ENCODE data around the gene PSMD6.

Gene PSMD6

DNA sequence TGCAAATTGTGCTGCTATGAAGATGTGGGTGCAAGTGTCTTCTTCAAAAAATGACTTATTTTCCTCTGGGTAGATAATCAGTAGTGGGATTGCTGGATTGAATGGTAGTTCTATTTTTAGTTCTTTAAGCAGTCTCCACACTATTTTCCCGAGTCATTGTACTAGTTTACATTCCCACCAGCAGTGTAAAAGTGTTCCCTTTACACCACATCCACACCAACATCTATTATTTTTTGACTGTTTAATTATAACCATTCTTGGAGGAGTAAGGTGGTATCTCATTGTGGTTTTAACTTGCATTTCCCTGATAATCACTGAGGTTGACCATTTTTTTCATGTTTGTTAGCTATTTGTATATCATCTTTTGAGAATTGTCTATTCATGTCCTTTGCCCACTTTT is 19.7 kb upstream of the PSMD6 start:
- no peak for DNase-seq

DNA sequence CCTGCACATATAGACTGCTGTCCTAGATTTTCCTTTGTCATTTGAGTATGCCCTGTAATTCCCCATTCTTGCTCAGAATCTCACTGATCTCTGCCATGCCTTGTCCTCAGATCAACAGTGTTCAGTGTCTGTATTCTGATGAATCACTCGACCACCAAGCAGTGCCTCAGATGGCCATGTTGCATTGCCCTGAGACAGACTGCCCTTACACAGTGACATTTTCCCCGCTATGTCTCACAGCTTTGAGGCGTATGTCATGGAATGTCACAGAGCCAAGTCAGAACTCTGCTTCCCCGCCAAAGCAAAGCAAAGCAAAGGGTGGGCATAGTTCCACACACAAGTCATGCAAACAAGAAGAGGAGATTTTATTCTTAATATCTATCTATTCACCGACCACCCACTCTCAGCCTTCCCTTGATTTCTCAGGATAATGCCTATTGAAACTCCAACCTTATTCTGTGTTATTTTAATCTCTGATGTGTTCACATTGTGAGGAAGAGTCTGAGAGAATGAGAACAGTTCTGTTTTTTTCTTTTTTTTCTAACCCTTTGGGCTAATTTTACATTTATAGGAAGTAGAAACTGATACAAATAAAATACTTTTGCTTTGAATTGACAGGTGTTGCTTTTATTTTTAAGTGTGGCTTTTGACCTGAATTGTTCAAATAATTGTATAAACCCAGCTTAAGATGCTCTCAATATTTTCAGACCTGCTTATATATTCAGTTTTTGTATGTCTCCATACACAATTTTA is 16.9 kb upstream of the PSMD6 start:
- DNase-seq = no peak

DNA sequence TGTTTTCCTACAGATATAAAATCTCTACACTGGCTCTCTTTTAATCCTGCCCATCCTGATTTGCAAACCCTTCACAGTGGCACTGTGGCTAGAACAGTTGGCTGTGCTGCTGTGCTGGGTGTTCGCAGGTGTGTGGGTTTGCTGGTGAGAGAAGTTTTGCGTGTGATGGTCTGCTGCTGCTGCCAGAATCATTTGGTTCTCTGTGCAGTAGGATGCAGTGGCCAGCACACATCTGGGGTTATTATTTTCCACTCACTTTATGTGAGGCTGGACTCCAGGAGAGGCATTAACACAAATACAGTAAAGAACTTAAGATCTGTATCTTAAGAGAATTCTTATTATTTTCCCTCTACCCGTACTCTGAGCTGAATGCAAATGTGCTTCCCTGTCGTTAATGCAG is 16.0 kb upstream of the PSMD6 start:
- DNase-seq = no peak

DNA sequence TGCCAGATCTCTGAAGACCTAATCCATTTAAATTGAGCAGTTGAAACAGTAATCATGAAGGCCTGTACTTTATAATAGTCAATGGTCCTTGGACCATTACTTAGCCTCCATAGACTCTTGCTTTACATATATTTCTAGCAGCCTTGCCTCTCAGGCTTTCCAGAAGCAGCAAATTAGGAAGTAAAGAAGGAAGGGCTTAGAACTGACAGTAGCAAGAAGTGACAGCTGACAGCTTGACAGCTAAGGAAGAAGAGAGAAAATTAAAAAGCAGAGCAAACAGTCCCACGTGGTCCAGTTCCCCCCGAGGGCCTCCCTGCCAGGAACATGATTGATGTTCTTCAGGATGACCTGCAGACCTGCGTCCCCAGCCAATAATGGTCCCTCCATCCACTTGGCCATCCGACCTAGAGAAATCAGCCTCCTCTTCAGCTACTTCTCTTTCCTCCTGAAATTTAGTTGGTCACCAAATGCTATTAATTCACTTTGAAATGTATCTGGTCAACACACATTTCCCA is 15.0 kb upstream of the PSMD6 start:
- DNase-seq = no peak

DNA sequence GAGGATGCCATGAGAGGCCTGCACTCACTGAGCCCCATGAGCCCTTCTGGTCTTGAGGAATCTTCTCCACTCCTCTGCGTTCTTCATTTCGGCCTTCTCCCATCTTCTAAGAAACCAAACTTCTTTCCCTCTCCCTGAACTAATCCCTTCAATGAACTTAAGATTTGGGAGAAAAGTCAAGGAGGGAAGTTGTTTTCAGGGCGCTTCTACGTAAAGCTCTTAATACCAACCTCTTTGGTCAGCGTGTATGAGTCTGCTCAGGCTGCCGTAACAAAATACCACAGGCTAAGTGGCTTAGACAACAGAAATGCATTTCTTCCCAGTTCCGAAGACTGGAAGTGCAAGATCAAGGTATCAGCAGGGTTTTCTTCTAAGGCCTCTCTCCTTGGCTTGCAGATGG is 13.8 kb upstream of the PSMD6 start:
- no peak for DNase-seq

DNA sequence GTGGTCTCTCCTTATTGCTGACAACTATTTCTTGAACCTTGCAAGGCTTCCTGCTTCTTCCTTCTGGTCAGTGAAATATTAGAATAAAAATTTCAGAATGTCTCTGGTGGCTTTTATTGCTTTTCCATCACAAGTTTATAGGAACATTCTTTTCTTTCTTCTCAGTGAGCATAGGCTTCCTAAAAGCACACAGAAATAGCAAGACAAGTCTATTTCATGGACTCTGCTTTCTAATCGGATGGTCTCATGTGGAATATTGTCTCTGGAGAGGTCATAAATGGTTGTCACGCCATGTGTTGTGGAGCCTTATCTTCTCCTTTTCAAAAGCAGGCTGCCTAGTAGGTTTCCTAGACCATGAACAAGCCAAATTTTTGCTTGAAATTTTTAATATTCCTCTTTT is 9.8 kb upstream of the PSMD6 start:
- DNase-seq = no peak

DNA sequence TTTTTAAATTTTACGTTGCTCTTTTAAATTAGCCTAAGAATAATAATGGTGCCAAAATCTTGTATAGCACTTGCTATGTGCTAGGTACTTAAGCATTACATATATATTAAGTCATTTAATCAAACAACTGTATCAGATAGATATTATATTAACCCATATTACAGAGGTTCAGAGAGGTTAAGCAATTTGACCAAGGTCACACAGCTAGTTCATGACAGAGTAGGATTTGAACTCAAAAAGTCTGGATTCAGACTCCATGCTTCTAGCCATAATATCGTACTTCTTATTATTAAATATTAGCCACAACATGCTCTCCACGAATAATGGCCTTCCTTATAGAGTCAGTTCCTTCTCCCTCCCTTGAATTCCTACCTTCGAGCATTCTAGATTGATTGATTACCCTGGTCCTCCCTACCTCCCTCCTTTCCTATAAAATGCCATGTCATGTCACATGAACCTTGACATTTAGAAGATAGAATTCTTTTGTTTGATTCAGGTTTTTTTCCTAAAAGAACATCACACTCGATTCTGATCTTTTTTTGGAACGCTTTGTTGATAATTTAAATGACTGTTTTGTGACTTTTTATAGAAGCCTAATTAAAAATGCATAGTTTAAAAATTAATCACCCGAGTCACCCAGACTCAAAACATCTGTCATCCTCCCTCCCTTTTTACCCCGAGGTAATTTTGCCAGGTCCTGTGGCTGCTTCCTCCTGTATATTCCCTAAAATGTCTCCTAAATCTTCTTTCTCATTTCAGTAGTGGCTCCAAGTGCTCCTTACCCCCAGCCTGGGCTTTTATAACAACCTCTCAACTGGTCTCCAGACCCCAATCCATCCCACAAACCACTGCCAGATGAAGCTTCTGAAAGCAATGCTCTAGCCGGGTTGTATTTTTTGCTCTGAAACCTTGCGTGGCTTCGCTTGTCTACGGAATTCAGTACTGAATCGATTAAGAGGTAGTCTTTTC is 8.5 kb upstream of the PSMD6 start:
- DNase-seq = no peak

DNA sequence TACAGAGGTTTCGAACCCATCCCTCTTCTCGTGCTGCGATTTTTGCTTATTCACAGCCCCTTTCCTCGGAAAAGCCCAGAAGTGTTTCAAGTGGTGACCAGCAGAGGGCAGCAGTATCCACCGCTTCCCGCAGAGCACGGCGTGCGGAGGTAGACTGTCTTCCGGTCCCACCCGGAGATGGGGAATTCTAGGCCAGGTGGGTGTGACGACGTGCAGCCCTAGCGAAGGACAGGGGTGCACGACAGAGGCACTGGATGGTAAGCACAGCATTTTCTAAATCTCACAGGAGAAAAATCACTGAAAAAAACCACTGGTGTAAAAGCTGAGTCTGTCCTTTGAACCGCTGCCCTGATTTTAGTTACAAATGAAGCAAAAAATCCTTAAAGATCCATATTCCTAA is 7.4 kb upstream of the PSMD6 start:
- DNase-seq = peak; percentile 83

DNA sequence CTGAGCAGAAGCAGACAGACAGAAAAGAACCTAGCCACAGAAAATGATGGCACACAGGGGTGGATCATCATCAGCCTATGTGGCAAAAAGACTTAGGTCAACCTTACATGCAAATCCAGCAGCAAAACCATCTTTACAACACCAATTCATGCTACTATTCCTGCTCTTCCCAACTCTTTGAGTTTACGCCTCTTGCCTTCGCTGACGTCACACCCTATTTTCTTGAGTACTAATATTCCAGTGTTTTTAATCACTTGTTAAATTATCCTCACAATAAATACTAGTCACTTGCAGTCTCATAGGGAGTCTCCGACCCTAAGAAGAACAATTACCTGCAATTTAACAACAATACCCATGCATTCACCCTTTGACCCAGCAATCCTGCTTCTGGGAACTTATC is 6.0 kb upstream of the PSMD6 start:
- no peak for DNase-seq

DNA sequence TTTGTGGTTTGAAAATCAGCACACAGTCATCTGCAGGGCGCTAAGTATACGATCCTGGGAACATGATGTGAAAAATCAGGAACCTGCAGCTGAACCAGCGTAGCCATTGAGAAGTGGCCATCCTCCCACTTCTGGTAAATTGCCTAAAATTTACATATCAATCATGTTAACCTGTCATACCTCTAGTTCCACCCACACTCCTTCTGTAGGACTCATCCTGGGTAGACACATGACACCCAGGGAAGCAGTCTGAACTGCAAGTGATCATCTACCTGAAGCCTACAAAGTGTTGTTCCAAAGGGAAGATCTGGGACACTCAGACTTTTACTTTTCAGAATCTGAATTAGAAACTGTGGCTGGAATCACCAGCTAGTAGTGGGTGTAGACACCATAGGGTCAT is 5.5 kb upstream of the PSMD6 start:
- no peak for DNase-seq

DNA sequence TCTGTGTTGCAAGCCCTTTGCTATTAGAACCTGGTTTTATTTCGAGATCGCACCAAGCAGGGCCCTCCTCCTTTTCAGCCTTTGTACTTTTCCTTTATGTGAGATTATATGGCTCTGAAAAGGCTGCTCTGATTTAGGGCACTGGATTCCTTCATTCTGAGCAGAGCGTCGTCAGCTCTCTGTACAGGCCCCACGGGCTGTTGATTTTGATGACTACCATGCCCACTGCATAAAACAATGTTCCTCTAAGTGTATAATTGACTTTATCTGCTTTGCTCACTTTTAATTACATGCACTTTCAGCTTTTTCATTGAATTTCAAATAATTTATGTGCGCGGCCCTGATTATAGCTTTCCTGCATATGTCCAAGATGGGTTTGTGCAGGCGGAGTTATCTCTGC is 4.4 kb upstream of the PSMD6 start:
- no peak for DNase-seq

DNA sequence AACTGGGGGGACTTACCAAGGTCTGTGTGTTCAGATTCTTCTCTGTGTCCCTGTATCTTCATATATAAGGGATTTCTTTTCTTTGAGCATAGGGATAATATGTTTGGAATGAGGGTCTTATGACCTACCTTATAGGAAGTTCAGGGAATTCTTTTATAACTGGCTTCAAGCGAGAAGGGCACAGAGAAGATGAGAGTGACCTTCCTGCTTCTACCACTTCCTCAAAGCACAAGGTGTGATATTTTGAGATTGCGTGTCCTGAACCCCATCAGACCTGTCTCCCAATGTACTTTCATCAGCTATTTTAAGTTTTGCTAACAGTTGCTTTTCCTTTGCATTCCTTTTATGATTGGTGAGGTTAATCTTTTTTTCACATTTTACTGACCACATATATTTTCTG is 3.1 kb upstream of the PSMD6 start:
- DNase-seq = no peak

DNA sequence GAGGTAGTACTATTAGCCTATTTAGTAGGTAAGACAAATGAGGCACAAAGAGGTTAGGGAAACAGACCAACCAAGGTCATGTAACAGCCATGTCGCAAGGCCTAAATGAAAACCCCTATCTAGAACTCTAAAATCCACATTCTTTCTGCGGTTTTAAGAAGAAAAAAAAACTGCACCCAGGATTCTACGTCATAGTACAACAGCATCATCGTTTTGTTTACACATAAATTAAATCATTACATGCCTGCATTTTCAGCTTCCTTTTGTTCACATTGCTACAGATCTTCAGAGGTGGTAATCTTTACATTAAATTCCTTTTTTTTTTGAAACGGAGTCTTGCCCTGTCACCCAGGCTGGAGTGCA is 548 bp upstream of the PSMD6 start:
- no peak for DNase-seq

DNA sequence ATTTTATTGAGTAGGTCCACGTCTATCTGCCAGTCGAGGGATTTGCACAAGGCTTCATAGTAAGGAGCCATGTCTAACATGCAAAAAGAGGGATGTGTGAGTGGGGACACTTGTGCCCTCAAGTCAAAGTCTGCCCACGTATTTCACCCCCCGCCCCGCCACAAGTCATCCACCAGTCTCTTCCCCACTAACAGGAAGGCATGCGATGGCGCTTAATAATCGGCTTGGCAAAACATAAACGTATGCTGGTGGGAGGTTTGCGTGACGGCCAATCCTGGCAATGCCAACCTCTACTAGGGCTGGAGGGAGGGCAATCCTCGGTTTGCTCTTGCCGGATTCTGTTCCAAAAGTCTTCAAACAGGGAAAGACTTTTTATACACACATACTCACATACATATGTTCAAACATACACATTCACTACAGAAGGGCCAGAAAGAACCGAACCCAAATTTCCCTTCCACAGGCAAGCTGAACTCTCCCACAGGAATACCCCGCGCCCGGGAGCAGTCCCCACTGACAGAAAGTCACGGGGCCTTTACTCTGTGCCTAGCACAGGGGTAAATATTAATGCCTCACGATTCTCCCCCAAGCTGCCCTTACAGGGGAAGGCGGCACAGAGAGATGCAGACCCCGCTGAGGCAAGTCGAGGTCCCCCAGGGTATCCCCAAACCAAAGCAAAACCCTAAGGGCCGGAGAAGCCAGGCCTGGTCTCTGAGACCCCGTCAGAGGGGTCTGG is 675 bp downstream of the PSMD6 start:
- no peak for DNase-seq

DNA sequence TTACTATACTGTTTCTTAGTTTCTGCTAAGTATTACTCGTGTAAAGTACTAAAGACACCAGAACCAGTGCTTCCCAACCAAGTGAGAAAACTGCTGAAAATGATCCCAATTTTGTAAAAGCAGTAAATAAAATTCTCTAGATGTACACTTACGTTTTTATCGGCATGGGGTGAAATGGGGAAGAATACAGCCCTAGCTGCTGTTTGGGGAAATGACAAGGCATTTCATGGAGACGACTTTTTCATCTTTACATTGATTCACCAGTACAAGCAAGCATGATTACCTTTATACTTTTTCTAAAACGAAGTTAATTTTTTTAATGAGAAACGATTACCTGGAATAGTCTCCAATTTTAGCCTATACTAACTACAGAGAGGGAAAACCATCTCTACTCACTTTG is 1.4 kb downstream of the PSMD6 start:
- DNase-seq = no peak

DNA sequence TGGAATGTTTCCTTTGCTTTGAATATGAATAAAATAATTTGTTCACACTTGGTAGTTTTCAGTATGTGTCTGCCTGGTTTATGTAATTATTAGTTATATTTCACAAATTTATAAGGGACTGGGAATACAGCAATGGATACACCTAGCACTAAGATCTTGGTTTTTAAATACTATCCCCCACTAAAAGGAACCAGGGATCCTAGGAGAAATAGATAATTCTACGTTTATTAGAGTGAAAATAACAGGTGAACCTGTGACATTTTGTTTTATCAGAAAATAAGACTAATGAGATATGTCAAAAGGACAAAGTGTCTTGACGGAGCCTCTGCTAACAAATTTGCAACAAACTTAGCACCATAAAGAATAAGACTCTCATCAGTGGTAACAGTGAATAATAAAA is 3.4 kb downstream of the PSMD6 start:
- DNase-seq = no peak

DNA sequence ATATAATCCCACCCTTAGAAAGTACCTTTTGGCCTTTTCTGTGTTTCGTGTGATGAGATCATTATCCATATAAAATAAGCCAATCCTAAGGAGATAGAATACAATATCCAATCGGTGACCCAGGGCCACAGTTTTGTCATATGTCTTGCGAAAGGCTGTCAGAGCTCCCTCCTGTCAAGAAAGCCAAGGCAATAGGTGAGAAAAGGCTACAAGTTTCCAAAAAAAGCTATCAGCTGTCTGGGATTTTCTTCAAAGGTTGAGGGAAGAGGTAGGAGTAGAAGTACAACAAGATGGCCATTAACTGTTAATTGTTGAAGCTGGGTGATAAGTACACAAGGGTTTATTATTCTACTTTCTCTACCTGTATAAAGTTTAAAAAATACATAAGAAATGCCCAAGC is 4.0 kb downstream of the PSMD6 start:
- no peak for DNase-seq

DNA sequence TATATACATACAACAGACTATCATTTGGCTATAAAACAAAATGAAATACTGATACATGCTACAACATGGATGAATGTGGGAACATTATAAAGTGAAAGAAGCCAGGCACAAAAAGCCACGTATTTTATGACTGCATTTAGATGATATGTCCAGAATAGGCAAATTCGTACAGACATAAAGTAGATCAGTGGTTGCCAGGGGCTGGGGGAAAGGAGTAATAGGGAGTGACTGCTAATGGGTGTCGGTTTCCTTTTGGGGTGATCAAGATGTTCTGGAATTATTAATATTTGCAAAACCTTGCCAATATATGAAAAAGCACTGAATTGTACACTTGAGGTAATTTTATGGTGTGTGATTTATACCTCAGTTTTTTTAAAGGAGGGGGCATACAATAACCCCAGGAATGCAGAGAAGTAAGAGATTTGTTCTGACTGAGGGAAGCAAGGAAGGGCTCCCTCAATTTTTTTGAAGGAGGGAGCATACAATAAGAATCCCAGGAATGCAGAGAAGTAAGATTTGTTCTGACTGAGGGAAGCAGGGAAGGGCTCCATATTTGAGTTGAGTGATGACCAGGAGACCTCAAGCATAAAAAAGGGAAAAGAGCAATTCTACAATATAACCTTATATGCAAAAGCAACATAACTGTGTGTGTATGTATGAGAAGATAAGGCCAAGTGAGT is 6.2 kb downstream of the PSMD6 start:
- DNase-seq = no peak

DNA sequence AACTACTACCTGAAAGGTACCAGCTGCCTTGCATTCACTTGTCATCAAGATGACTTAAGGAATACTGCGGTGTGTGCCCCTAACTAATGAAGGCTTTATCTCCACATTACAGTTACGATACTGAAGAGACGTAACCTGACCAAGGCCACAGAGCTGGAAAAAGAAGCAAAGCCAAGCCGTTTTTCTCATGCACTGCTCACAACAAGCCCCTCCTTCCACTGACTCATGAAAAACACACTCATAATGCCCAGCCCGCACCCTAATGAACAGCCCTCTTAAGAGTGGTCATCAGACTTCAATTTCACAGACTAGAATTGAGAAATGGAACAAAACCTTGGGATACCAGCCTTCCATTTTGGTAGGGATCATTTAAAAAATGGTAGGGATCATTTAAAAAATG is 11.6 kb downstream of the PSMD6 start:
- no peak for DNase-seq

DNA sequence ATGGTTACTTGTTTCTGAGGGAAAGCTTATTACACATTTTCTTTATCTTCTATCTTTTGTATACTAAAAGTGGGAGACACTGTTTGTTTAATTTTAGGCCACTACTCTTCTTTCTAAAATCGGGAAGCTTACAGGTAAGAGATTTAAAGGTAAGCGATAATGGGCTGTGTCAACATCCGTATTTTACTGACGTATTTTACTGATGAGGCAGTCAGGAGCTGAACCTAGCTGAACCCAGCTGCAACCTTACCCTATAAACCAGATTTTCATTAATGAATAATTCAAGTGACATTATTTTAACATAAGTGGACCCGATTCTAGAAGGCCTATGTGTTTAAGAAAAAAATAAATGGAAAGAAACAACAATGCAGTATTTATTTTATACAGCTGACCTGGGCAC is 13.1 kb downstream of the PSMD6 start:
- DNase-seq = no peak

DNA sequence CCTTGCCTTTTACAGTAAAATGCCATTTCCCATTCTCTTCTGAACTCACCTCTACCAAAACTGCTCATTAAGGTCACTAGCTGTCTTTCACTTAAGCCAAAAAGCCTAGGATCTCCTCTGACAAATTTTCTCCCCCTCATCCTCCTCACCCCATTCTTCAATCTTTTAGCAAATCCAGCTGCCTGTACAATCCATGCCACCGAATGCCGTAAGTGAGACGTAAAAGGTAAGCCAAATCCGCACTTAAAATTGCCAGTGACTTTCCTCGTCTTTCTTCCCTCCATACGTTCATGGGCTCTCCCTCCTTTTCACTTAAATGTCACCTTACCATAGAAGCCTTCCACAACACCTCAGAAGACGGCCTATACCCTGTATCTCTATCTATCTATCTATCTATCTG is 13.8 kb downstream of the PSMD6 start:
- no peak for DNase-seq

DNA sequence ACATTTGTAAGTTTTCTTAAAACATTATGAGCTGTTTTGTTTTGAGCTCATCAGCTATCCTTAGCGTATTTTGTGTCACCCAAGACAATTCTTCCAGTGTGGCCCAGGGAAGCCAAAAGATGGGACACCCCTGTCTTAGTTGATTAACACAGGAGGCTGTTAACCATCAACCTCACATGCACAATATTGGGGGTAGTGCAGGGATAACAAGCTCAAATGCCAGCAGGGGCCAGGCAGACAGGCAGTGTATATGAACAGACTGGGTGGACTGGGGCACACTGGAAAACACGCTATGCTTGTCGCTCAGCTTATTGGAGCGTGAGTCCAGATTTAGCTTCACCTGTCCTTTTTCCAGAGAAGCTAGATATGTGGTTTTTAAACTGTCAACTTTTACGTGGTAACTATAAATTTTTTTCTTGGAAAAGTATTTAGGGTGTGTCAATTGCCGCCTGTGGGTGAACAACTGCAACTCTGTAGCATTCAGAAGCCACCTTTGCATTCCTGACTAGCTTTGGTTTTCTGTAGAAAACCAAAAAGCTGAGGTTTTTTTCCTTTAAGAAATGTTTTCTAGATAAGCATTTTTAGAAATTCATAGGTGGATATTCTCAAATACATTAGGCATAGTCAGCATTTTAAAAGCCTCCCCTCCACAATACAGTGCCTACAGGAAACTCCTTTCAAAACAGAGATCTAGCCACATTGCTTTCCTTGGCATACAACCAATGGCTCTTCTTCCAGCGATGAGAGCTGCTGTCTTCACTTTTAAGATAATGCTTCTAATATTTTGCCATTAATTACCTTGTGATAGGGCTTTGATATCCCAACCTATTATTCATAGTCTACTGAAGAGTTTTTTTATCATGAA is 14.6 kb downstream of the PSMD6 start:
- no peak for DNase-seq
